ENCODE data around the gene AIG1. TPM values are rescaled to one million over a fixed set of nuclear protein-coding genes. Genes with fewer than 3 reads are reported as not detected.

The AIG1 gene
- total RNA-seq, 1 donor from 2014 or later: 14.3 TPM

- TF ChIP-seq, protein P1, sequence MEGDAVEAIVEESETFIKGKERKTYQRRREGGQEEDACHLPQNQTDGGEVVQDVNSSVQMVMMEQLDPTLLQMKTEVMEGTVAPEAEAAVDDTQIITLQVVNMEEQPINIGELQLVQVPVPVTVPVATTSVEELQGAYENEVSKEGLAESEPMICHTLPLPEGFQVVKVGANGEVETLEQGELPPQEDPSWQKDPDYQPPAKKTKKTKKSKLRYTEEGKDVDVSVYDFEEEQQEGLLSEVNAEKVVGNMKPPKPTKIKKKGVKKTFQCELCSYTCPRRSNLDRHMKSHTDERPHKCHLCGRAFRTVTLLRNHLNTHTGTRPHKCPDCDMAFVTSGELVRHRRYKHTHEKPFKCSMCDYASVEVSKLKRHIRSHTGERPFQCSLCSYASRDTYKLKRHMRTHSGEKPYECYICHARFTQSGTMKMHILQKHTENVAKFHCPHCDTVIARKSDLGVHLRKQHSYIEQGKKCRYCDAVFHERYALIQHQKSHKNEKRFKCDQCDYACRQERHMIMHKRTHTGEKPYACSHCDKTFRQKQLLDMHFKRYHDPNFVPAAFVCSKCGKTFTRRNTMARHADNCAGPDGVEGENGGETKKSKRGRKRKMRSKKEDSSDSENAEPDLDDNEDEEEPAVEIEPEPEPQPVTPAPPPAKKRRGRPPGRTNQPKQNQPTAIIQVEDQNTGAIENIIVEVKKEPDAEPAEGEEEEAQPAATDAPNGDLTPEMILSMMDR (IDR thresholded peaks at IDR 0.05; ENCODE audit: partially characterized antibody, unreplicated experiment): no peak
- Mint-ChIP-seq H3K4me3 (ENCODE audit: unreplicated experiment) (no peak overlapping the region), H3K36me3 (ENCODE audit: unreplicated experiment) (no peaks in the 10 kb centered on the region), H3K27ac (ENCODE audit: unreplicated experiment) (no peak overlapping the region), H3K27me3 (ENCODE audit: unreplicated experiment) (no peaks in the 10 kb centered on the region), H3K4me1 (ENCODE audit: low read depth, unreplicated experiment) (no peaks in the 10 kb centered on the region), H3K9me3 (ENCODE audit: unreplicated experiment) (no peaks in the 10 kb centered on the region)
- no peak for DNase-seq
Measured at GRCh38 chr6:143369971-143370370, 309.3 kb downstream of the AIG1 start.

GRCh38 chr6:143370812-143371370 is 310.2 kb downstream of the AIG1 start:
- no peak for DNase-seq
- Mint-ChIP-seq H3K36me3 (ENCODE audit: unreplicated experiment) (no peaks in the 10 kb centered on the region), H3K4me1 (ENCODE audit: low read depth, unreplicated experiment) (no peaks in the 10 kb centered on the region), H3K27me3 (ENCODE audit: unreplicated experiment) (no peaks in the 10 kb centered on the region), H3K9me3 (ENCODE audit: unreplicated experiment) (no peaks in the 10 kb centered on the region), H3K4me3 (ENCODE audit: unreplicated experiment) (no peak overlapping the region), H3K27ac (ENCODE audit: unreplicated experiment) (no peak overlapping the region)
- TF ChIP-seq, protein P1 (IDR thresholded peaks at IDR 0.05; ENCODE audit: partially characterized antibody, unreplicated experiment): no peak

- TF ChIP-seq, protein P1 (IDR thresholded peaks at IDR 0.05; ENCODE audit: partially characterized antibody, unreplicated experiment): no peak
- Mint-ChIP-seq H3K36me3 (ENCODE audit: unreplicated experiment) (no peaks in the 10 kb centered on the region), H3K27ac (ENCODE audit: unreplicated experiment) (no peak overlapping the region), H3K4me3 (ENCODE audit: unreplicated experiment) (no peak overlapping the region), H3K4me1 (ENCODE audit: low read depth, unreplicated experiment) (no peaks in the 10 kb centered on the region), H3K27me3 (ENCODE audit: unreplicated experiment) (no peaks in the 10 kb centered on the region), H3K9me3 (ENCODE audit: unreplicated experiment) (no peaks in the 10 kb centered on the region)
- DNase-seq: no peak
Measured at GRCh38 chr6:143372199-143372882, 311.7 kb downstream of the AIG1 start.

GRCh38 chr6:143374014-143374413 is 313.3 kb downstream of the AIG1 start:
- Mint-ChIP-seq H3K27me3 (ENCODE audit: unreplicated experiment) (no peaks in the 10 kb centered on the region), H3K4me3 (ENCODE audit: unreplicated experiment) (no peak overlapping the region), H3K4me1 (ENCODE audit: low read depth, unreplicated experiment) (no peaks in the 10 kb centered on the region), H3K9me3 (ENCODE audit: unreplicated experiment) (no peaks in the 10 kb centered on the region), H3K27ac (ENCODE audit: unreplicated experiment) (no peak overlapping the region), H3K36me3 (ENCODE audit: unreplicated experiment) (no peaks in the 10 kb centered on the region)
- DNase-seq: no peak
- TF ChIP-seq, protein P1 (IDR thresholded peaks at IDR 0.05; ENCODE audit: partially characterized antibody, unreplicated experiment): no peak

- H3K27me3 Mint-ChIP-seq (ENCODE audit: unreplicated experiment): no peaks in the 10 kb centered on the region
- H3K4me3 Mint-ChIP-seq (ENCODE audit: unreplicated experiment): no peak overlapping the region
- no peak for DNase-seq
- no peaks in the 10 kb centered on the region for H3K36me3 Mint-ChIP-seq (ENCODE audit: unreplicated experiment)
- TF ChIP-seq, protein P1 (IDR thresholded peaks at IDR 0.05; ENCODE audit: partially characterized antibody, unreplicated experiment): no peak
- no peaks in the 10 kb centered on the region for H3K4me1 Mint-ChIP-seq (ENCODE audit: low read depth, unreplicated experiment)
- no peak overlapping the region for H3K27ac Mint-ChIP-seq (ENCODE audit: unreplicated experiment)
- no peaks in the 10 kb centered on the region for H3K9me3 Mint-ChIP-seq (ENCODE audit: unreplicated experiment)
Measured at GRCh38 chr6:143375022-143375585, 314.4 kb downstream of the AIG1 start.
